BE2C (cell line): ENCODE measurements around the gene INPP5B.

Experiments
- DNase-seq: peaks from one replicate; pipeline ENCODE4 v3.0.0-alpha.2; 2020
- H3K27me3 ChIP-seq: fragments of 250-450 bp; sonication (Bioruptor Pico); 2 replicates; pipeline ENCODE4 v1.5.1; 2020; ENCODE audit warnings: mild to moderate bottlenecking
- H3K36me3 ChIP-seq: fragments of 250-450 bp; sonication (Bioruptor Pico); 2 replicates; pipeline ENCODE4 v1.5.1; 2020; ENCODE audit warnings: mild to moderate bottlenecking
- H3K4me1 ChIP-seq: fragments of 250-450 bp; sonication (Bioruptor Pico); 2 replicates; pipeline ENCODE4 v1.5.1; 2020
- H3K4me3 ChIP-seq: 2 replicates; pipeline ENCODE4 v1.5.1; 2011; ENCODE audit warnings: low read depth, low read length
- H3K9me3 ChIP-seq: fragments of 250-450 bp; sonication (Bioruptor Pico); 2 replicates; pipeline ENCODE4 v1.5.1; 2020
- CTCF ChIP-seq: IDR thresholded peaks from 2 replicates; pipeline ENCODE4 v1.5.1; 2012; ENCODE audit warnings: mild to moderate bottlenecking, low read depth, low read length

INPP5B gene

GRCh38 chr1:37840711-37841110 lies 106.1 kb downstream of the INPP5B start:
- Histone ChIP-seq H3K4me1 (no peaks in the 10 kb centered on the region), H3K4me3 (no peak overlapping the region), H3K27me3 (no peaks in the 10 kb centered on the region), H3K36me3 (0 out of 2 replicates have a peak, but pooled peaks cover 3% of the 10 kb centered on the region), H3K9me3 (no peaks in the 10 kb centered on the region)
- no peak for DNase-seq
- no peak for TF ChIP-seq CTCF

- no peak overlapping the region for H3K4me3 ChIP-seq
- no peaks in the 10 kb centered on the region for H3K27me3 ChIP-seq
- no peaks in the 10 kb centered on the region for H3K9me3 ChIP-seq
- DNase-seq: no peak
- H3K4me1 ChIP-seq: no peaks in the 10 kb centered on the region
- no peak for TF ChIP-seq CTCF
- peaks cover 7% of the 10 kb centered on the region; the same call in 1 of the 2 replicates for H3K36me3 ChIP-seq
Observed at GRCh38 chr1:37839676-37840075, 107.2 kb downstream of the INPP5B start.

DNA sequence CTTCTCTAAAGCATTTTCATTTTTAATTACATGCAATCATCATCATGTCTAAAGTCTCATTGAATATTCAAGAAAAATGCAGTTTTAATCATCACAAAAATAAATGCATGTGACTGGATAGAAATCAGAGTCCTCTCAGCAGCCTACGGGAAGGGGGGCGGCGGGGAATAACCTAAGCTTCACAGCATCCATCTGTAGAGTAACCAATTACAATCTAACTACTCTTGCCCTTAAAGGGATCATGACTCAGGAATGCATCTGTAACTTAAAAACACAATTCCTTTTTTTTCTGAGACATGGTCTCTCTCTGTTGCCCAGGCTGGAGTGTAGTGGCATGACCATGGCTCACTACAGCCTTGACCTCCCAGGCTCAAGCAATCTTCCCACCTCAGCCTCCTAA lies 110.1 kb downstream of the INPP5B start:
- Histone ChIP-seq H3K36me3 (peaks cover 7% of the 10 kb centered on the region; the same call in 1 of the 2 replicates), H3K27me3 (no peaks in the 10 kb centered on the region)

DNA sequence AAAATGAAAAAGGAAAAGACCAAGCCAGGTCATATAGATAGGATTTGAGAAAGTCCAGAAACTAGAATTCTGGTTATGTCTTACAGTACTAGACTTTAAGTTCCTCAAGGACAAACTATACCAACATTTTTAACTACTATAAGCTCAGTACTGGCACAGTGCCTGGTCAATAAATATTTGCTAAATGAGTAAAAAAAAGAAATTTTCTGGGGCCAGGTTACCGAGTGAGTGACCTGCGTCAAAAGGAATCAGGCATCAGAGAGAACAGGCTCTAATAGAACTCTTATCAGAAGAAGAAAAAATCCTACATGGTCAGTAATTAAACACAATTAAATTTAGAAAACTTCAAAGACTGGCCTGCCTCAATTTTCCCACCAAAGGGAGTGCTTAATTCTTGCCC lies 115.0 kb downstream of the INPP5B start:
- Histone ChIP-seq H3K4me1 (no peaks in the 10 kb centered on the region), H3K36me3 (peaks cover 4% of the 10 kb centered on the region; the same call in 1 of the 2 replicates), H3K27me3 (no peaks in the 10 kb centered on the region), H3K4me3 (no peak overlapping the region), H3K9me3 (no peaks in the 10 kb centered on the region)
- DNase-seq: no peak
- TF ChIP-seq CTCF: no peak

More for the DNA sequence above, 110.1 kb downstream of the INPP5B start:
- TF ChIP-seq CTCF: no peak
- H3K4me3 ChIP-seq: no peak overlapping the region
- no peaks in the 10 kb centered on the region for H3K9me3 ChIP-seq
- no peaks in the 10 kb centered on the region for H3K4me1 ChIP-seq
- no peak for DNase-seq

GRCh38 chr1:37831109-37831508 lies 115.7 kb downstream of the INPP5B start:
- Histone ChIP-seq H3K9me3 (no peaks in the 10 kb centered on the region), H3K4me3 (no peak overlapping the region), H3K4me1 (no peaks in the 10 kb centered on the region), H3K27me3 (no peaks in the 10 kb centered on the region), H3K36me3 (peaks cover 4% of the 10 kb centered on the region; the same call in 1 of the 2 replicates)
- no peak for TF ChIP-seq CTCF
- no peak for DNase-seq

- H3K27me3 ChIP-seq: no peaks in the 10 kb centered on the region
- H3K4me3 ChIP-seq: no peak overlapping the region
- no peaks in the 10 kb centered on the region for H3K4me1 ChIP-seq
- TF ChIP-seq CTCF: no peak
- no peak for DNase-seq
- H3K36me3 ChIP-seq: no peaks in the 10 kb centered on the region; the same call in 1 of the 2 replicates
- no peaks in the 10 kb centered on the region for H3K9me3 ChIP-seq
Observed at GRCh38 chr1:37828410-37829074, 118.3 kb downstream of the INPP5B start.
